ENCODE results near the gene IL17REL.
A peak's percentile ranks its signal among the peaks of the same experiment; 100 is the strongest.
"Not testable (repeated sequence)": the region's sequence is repeated elsewhere in the genome, so short reads cannot be mapped to it uniquely, and the experiment has no call there.

IL17REL gene

DNA sequence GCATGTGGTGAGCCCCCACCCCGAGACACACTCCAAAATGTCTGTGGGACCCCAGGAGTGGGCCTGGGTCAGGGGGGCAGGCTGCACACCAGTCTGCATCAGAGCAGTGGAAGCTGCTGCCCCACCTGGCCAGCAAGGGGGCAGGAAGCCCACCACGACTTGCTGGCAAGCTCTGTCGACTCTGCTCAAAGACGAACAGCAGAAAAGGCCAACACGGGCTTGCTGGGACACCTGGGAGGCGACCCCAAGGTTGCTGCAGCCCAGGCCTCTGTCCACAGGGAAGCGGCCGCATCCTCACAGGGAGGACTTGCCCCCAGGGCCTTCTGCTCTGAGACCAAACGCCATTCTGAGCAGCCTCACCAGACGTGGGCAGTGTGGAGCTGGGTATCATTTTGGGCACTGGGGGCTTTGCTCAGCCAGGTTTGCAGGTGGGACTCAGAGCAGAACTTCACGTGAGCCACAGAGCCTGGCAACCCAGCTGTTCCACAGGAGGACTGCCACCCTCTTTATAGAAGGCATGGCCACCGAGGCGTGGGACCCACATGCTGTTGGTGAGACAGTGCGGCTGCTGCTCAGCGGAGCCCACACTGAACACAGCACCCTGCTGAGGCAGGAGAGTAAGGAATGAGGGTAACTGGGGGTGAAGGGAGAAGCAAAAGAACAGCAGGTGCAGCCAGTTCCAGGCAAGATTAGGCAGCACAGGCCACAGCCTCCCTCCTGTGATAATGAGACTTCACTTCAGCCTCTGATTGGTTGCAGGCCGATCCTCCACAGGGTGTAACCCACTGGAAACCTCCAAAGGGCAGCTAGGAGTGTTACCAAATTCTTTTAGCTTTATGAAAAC lies 11.0 kb downstream of the IL17REL start:
- DNase-seq: no peak

DNA sequence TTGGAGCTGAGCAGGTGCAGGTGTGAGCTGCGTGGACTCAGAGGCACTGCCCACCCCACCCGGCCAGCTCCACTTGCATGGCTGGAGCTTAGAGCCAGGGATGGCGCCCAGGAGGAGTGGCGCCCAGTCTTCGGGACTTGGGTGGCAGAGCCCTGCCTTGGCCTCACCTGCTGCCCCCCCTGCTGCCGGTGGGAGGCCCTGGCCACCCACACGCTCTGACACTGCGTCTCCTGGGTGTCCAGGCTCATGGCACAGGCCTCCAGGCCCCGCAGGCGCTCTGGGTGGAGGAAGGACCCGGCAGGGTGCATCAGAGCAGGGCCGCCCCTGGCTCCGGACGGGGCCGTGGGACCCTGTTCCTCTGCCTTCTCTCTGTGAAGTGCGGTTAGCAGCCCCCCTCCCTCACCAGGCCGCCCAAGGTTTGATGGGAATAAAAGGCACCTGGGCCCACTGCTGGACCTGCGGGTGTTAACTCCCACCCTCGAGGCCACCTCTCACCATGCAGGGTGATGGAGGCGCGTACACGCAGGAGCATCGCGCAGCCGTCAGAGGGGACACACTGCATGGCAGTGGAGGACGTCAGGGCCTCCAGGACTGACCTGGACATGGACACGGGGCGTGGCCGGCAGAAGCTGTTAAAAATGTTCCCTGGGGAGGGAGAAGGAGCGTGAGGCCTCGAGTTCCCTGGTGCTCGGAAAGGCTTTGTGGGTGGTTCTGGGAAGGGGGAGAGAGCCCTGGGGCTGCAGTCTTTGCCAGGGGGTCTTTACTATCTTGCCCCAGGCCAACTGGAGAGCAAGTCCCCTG lies 11.8 kb downstream of the IL17REL start:
- DNase-seq: no peak

DNA sequence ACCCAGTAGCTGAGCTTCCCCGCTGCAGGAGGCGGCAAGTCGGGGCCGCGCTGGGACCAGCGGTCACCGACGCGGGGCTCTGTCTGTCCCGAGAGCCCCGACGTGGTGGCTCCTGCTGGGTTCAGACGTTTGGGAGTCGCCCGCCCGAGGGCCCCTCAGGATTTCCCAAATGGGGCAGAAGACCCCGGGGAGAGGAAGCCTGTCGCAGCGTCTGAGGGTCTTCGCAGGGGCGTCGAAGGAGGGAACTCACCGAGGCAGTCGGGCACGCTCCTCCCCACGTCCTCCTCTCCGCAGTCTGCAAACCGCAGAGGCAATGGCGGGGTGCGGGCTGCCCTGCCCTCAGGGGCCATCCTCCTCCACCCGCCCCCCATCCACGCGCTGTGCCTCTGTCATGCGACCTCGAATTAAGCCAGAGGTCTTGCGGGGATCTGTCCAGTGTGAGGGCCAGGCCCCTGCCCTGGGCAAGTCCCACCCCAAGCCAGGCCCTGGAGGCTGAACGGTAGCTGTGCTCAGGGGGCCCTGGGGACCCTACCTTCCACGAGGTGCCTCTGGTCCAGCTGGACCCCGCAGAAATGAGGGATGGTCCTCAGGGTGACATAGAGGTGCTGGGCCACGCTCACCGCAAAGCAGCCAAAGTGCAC lies 12.5 kb downstream of the IL17REL start:
- no peak for DNase-seq

DNA sequence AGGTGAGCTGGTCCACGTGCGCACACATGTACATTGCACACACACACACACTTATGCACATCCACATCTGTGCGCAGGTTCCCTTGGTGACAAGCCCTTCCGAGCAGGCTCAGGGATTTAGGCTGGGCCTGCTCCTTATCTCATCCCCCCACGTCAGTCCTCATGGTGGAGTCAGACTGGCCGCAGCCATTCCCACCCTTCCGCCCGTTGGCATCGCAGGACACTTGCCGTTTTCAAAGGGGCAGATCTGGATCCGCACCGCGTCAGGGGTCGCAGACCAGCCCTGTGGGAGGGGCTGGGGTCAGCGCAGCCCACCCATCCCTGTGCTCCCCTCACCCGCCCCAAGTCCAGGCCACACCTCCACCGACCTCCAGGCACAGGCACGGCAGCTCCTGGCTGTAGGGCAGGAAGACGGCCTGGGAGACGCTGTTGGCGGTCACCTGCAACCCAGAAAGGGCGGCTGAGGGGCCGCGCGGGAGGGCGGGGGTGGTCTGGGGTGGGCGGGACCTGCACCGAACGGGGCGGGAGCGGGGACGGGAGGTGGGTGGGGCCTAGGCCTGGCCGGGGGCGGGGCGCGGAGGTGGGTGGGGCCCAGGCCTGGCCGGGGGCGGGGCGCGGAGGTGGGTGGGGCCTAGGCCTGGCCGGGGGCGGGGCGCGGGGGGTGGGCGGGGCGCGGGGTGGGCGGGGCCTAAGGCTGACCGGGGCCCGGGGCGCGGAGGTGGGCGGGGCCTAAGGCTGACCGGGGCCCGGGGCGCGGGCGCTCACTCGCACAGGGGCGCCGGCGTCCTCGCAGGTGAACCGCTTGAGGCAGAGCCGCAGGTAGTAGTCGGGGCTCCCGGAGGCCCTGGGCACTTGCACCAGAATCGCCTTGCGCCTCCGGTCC lies 13.3 kb downstream of the IL17REL start:
- no peak for DNase-seq

DNA sequence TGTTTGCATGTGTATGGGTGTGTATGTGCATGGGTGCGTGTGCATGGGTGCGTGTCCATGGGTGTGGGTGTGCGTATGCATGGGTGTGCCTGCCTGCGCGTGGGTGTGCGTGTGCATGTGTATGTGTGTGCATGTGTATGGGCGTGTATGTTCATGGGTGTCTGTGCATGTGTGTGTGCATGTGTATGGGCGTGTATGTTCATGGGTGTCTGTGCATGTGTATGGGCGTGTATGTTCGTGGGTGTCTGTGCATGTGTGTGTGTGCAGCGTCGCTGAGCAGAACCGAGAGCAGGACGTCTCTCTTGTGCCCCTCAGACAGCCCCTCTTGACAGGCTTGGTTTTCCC lies 13.9 kb downstream of the IL17REL start:
- DNase-seq: no peak

DNA sequence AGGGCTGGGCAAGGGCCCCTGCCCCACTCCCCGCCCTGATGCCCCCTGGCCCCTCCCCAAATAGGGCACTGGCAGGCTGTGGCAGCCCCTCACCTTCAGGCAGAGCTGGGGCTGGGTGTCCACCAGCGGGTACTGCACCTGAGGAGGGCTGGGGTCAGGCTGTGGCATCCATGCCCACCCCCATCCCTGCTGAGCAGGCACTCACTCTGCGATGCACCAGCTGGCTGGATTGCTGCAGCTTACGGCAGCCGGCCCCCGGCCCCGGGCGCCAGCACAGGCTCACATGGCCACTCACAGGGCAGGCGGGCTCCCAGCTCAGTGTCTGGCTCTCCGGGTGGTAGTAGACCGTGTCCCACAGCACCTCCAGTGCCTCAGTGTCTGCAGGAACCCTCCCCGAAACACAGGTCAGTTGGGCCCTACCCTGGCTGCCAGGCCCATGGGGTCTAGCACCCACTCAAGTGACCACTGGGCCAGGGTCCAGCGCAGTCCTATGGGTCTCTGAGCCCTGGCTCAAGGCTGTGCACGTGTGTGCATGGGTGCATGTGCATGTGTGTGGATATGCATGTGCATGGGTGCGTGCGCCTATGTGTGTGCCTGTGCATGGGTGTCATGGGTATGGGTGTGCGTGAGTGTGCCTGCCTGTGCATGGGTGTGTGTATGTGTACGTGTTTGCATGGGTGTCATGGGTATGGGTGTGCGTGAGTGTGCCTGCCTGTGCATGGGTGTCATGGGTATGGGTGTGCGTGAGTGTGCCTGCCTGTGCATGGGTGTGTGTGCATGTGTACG lies 14.4 kb downstream of the IL17REL start:
- no peak for DNase-seq

DNA sequence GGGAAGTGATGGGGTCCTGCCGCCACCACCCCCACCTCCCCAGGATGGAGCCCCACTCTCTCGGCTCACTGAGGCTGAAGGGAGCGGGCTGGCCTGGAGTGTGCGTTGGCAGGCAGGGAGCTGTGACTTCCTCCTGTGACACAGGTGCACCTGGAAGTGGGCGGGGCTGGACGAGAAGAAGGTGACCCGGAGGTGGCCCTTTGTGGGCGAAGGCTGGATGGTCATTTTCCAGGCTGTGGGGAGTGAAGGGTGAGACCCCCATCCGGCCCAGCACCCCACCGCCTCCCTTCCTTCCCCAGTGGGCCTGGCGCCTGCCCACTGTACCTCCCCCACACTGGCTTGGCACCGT lies 15.3 kb downstream of the IL17REL start:
- no peak for DNase-seq

DNA sequence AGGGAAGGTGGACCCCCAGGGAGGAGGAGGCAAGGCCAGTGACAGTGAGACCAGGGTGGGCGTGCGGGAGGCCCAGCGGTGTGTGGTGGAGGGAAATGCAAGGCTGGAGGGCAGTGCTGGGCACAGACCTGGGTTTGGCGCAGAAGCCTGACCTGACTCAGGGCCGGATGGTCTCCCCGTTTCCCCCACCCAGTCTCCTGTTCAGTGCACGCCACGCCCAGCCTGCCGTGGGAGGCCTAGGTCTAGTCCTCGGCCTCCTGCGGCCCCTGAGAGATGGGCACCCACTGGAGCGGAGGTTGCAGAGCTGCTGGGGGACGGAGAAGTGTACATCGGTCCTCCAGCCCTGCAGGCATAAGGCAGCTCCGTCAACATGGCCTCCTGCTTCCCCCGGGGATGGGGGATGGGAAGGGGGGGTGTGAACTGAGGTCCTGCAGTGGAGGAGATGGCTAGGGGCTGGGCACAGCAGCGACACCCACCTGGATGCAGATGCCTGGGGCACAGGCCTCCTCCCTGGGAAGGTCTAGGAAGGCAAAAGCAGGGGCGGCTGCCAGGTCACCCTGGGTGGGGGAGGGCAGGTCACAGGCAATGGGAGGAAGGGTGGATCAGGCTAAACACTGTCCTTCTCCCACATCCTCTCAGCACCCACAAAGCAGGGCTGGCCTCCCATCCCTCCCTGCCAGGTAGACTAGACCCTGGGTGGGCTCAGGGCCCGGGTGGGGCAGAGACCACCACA lies 15.9 kb downstream of the IL17REL start:
- no peak for DNase-seq

DNA sequence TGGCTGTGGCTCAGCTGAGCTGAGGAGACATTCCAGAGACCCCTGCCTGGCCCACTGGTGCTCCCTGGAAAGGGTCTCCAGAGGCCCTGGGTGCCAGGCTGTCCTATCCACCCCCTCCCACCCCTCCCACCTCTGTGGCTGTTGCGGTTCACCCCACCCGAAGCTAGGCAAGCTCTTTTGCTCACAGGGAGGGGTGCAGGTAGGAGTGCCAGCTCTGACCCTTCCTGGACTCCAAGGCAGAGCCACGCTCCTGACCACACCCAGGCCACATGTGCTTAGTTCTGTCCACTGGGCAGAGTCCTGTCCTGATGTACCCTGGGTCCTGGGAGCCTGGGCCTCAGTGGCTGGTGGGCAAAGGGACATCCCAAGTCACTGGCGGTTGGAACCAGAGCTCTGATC lies 16.4 kb downstream of the IL17REL start:
- no peak for DNase-seq

DNA sequence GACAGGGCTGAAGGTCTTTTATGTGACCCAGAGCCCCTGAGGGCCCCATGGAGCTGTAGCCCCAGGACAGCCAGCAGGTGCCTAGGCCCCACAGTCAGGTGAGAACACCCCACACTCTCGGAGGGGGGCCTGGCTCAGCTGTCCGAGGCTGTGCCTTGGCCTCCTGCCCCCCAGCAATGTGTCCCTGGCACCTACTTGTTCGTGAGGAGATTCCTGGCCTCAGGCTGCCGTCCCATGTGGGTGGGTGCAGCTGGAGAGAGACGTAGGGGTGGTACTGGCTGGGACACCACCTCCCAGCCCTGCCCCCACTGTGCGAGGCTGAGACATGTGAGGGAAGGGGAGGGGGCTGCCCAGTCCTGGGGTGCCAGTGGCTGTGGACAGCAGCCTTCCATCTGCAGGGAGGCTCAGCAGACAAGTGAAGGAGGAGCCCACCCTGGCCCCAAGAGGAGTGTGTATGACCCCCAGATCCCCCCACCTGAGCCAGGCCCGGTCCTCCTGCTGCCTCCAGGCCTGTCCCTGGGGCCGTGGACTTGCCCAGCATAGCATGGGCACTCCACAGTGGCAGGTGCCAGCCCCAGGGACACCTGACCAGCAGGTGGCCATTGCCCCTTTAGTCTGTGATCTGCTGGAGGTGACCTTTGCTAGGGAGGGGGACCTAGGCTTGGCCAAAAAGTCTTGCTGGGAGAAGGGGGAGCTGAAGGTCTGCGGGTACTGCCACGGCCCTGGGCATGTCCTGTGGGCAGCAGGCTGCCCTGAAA lies 17.0 kb downstream of the IL17REL start:
- DNase-seq: no peak

DNA sequence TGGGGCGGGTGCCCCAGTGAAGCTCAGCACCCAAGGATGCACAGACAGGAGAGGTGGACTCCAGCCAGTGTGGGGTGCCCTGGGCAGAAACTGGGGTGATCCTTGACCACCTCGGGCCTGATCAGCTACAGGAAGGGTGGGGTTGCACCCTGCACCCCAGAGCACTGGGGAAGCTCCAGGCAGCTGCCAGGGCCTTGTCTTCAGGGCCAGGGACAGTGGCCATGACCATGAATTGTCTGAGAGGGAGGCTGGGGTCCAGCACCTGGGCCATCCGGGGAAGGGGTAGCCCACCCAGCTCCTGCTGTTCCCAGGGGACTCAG lies 17.6 kb downstream of the IL17REL start:
- DNase-seq: no peak

DNA sequence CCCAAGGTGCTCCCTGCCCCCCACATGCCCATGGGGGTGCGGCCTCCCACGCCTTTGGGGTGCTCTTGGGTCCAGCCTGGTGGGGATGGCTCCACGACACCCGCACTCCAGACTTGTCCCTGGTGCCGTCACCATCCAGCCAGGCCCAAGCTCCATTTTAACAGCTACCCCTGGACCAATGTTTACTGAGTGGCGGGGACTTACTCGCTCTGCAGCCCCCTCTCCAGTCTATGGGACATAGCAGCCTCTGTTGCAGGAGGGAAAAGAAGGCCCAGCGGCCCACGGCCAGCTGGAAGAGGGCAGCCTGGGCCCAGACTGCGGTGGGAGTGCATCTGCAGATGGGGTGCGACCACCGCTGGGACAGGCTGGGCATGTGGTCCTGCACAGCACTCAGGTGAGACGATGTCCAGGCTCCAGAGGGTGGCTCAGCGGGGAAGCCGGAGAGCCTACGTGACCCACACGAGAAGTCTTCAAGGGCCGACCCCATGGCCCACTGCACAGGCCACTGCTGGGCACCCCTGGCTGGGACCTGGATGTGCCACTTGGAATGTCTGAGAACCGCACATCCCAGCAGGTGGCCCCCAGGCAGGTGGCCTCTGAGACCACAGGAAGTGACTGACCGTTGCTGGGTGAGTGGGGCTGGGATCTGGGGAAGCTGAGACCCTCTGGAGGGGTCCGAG lies 18.1 kb downstream of the IL17REL start:
- DNase-seq: no peak

DNA sequence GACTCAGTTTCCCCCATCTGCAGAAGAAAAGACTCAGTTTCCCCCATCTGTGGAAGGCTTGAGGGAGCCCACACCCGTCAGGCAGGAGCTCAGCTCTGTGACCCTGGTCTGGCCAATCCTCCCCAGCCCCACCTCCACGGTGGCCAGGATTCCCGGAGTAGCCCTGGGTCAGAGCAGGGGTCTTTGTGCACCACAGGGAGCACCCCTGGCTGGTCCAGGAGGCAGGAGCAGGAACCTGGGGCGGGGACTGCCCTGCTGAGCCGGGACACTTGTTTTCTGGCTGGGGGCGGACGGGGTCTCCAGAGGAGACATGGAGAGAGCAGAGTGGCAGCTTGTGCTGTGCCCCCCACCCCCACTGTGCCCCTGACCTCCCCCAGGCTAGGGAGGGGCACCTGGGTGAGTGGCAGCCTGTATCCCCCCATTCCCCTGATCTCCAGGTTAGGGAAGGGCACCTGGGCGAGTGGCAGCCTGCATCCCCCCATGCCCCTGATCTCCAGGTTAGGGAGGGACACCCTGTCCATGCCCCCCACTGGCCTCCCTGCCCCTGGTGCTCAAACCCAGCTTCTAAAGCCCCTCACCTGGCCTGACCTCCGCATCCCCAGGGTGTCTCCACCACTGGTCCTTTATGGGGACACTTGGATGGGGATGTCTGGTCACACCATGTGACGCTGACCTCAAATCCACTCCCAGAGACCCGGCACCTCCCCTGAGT lies 18.8 kb downstream of the IL17REL start:
- DNase-seq: no peak

DNA sequence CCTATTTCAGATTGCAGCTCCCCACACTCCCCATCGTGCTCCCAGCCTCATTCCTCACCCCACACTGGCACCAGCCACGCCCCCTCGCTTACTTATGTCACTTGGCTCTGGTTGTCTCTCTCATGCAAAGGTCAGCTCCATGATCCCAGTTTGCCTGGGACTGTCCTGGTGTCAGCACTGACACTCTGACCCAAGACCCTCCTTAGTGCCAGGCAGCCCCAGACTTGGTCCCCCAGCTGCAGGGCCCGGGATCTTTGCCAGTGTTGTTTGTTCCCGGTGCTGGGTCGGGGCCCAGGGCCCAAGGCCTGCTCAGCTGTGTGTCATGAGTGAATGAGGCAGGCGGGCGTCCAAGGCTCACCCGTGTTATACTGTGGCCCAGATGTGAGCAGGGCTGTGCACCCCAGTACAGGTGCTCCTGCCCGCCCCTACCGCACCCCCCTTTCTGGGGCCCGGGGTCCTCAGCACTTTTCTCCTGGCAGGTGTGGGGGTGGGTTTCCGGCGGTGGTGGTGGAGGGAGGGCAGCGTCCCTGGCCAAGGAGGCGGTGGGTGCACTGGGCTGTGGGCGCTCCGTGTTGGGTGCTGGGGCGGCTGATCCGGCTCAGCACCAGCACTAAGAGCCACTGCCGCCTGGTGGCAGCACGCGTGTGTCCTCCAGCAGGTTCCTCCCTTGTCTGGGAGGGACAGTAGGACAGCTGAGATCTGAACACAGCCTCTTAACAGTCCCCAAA lies 19.5 kb downstream of the IL17REL start:
- peak; percentile 6 for DNase-seq

DNA sequence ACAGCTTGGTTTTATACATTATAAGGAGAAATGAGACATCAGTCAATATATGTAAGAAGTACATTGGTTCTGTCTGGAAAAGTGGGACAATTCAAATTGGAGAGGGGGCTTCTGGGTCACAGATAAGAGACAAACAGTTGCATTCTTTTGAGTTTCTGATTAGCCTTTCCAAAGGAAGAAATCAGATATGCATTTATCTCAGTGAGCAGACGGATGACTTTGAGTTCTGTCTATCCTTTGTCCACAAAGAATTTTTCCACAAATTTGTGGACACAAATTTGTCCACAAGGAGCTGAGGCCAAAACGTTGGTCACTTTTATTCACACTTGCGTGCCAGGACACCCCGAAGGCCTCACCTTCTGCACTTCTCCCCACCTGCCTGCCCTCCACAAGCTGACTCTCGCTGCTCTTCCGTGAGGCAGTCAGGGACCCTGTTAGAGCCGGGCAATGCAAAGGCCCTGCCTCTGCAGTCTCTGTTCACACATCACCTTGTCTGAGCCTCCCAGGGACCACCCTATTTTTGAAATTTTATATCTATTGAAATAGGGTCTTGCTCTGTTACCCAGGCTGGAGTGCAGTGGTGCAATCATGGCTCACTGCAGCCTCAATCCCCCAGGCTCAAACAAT lies 20.5 kb downstream of the IL17REL start:
- DNase-seq: no peak

DNA sequence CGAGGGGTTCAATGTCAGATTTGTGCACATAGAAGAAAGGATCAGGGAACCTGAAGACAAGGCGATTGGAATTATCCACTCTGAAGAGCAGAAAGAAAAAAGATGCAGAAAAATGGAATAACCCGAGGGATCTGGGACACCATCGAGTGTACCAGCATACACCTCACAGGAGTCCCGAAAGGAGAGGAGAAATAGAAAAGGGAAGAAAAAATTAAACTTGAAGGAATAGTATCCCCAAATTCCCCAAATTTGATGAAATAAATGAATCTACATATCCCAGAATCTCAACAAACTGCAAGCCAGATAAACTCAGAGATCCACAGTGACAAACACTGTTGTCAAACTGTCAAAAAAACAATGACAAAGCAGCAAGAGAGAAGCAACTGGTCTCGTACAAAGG lies 21.4 kb downstream of the IL17REL start:
- DNase-seq: no peak

DNA sequence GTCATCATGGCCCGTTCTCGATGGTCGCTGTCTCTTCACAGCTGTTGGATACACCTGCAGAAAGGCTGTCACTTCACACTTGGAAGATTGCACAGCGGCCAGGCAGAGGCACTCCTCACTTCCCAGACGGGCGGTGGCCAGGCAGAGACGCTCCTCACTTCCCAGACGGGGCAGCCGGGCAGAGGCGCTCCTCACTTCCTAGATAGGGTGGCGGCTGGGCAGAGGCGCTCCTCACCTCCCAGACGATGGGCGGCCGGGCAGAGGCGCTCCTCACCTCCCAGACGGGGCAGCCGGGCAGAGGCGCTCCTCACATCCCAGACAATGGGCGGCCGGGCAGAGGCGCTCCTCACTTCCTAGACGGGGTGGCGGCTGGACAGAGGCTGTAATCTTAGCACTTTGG lies 22.7 kb downstream of the IL17REL start:
- not testable (repeated sequence) for DNase-seq

DNA sequence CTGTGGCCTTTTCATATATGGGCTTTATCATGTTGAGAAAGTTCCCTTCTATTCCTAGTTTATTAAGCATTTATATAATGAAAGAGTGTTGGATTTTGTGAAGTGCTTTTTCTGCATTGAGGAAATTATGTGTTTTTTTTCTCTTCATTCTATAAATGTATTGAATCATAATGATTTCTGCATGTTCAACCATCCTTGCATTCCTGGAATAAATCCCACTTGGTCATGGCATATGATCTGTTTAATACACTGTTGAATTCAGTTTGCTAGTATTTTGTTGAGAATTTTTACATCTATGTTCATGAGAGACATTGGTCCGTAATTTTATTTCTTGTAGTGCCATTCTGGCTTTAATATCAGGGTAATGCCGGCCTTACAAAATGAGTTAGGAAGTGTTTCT lies 26.2 kb downstream of the IL17REL start:
- DNase-seq: no peak
